GM19328 (cell line): Measurements from ENCODE around the gene RRAGB.
"Not testable (repeated sequence)": the region's sequence is repeated elsewhere in the genome, so short reads cannot be mapped to it uniquely, and the experiment has no call there.

ENCODE experiments used
- ATAC-seq: cut with Tn5 transposase; IDR thresholded peaks from one replicate; pipeline ENCODE4 v1.9.1; 2021; ENCODE audit warnings: mild to moderate bottlenecking, moderate library complexity; ENCODE audit not compliant: unreplicated experiment

RRAGB gene, protein sequence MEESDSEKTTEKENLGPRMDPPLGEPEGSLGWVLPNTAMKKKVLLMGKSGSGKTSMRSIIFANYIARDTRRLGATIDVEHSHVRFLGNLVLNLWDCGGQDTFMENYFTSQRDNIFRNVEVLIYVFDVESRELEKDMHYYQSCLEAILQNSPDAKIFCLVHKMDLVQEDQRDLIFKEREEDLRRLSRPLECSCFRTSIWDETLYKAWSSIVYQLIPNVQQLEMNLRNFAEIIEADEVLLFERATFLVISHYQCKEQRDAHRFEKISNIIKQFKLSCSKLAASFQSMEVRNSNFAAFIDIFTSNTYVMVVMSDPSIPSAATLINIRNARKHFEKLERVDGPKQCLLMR

DNA sequence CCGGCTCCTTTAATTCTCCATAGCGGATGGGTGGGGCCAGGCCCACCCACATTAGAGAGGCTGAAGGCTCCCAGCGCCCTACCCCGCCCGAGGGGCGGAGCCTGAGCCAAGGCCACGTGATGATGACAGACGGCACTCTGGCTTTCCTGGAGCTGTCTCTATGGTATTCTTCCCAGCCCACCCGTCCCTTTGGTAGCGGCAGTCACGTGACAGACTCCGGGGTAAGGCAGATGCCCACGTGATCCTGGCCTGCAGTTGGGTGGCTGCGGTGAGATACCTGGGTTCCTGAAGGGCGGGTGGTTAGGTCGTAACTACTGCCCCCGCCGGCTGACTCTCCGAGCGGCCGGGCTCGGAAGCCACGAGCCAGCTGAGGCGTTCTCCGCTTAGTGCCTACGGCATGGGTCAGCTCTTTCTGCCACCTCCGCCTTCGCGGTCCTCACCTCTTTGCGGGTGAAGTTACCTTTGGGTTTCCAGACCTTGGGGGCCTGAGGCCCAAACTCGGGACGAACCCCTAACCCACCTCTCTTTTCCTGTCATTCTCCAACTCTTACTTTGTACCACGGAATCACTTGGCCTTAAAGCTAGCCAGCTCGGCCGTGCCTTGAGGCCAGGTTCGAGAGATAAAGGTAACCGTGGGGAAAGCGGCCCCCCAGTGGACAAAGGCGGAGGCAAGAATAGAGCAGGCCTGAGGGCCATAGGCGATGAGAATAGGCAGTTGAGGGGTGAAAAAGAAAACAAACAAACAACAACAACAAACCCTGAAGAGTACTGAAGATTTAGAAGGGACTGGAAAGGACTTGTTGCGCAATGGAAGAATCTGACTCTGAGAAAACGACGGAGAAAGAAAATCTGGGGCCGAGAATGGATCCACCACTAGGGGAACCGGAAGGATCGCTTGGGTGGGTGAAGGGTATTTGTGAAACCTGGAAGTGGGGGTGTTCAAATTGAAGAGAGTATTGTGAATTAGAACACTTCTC lies at the start of gene RRAGB:
Gene RRAGB, plus strand, starts transcription at position 229 of the 977 bp plus-strand sequence. Its CDS starts 579 bp downstream, at position 808.
- ATAC-seq = peak; percentile 97

DNA sequence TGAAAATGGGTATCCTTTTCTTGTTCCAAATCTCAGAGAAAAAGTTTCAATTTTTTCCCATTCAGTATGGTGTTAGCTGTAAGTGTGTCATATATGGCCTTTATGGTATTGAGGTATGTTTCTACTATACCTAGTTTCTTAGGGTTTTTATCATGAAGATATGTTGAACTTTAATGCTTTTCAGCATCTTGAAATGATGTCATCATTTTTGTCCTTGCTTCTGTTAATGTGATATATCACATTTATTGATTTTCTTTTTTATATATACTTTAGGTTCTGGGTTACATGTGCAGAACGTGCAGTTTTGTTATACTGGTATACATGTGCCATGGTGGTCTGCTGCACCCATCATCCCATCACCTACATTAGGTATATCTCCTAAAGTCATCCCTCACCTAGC lies 49.5 kb upstream of the RRAGB start:
- no peak for ATAC-seq

DNA sequence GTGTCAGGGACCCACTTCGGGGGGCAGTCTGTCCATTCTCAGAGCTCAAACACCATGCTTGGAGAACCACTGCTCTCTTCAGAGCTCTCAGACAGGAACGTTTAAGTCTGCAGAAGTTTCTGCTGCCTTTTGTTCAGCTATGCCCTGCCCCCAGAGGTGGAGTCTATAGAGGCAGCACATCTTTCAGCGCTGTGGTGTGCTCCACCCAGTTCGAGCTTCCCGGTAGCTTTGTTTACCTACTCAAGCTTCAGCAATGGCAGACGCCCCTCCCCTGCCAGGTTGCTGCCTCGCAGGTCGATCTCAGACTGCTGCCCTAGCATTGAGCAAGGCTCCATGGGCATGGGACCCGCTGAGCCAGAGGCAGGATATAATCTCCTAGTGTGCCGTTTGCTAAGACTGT lies 29.0 kb upstream of the RRAGB start:
- ATAC-seq = not testable (repeated sequence)

DNA sequence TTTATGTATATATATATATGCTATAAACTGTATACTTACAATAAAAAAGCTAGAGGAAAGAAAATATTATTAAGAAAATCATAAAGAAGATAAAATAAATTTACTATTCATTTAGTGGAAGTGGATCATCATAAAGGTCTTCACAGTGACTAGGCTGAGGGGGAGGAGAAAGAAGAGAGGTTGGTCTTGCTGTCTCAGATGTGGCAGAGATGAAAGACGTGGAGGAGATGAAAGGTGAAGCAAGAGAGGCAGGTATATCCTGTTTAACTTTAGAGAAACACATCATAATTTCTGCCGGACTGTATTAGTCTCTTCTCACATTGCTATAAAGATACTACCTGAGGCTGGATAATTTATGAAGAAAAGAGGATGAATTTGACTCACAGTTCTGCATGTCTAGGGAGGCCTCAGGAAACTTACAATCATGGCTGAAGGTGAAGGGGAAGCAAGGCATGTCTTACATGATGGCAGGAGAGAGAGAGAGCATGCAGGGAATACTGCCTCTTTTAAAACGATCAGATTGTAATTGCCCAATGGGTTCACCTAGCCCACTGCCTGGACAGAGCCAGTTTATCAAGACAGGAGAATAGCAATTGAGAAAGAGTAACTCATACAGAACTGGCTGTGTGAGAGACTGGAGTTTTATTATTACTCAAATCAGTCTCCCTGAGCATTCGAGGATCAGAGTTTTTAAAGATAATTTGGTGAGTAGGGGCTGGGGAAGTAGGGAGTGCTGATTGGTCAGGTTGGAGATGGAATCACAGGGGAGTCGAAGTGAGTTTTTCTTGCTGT lies 22.1 kb upstream of the RRAGB start:
- ATAC-seq = no peak

DNA sequence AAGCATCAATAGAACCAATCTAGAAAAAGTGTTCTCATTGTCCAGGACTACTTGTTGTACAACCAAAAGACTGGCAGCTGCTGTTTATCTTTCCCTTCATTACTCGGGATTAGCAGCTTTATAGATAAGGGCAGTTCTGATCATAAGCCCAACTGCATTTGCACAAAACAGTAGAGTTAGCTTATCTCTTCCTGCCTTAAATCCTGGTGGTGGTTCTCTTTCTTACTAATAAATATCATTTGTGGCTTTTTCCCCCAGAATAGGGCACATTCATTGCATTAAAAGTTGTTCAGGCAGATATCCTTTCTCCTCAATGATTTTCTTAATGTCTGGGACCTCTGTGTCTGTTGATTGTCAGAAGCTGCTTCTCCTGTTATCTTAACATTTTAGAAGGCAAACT lies 20.2 kb upstream of the RRAGB start:
- ATAC-seq = no peak

DNA sequence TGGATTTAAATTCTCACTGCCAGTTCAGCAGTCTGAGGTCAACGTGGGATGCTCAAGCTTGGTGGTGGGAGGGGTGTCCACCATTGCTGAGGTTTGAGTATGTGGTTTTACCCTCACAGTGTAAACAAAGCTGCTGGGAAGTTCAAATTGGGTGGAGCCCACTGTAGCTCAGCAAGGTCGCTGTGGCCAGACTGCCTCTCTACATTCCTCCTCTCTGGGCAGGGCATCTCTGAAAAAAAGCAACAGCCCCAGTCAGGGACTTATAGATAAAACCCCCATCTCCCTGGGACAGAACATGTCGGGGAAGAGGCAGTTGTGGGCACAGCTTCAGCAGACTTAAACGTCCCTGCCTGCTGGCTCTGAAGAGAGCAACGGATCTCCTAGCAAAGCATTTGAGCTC lies 14.9 kb upstream of the RRAGB start:
- no peak for ATAC-seq

DNA sequence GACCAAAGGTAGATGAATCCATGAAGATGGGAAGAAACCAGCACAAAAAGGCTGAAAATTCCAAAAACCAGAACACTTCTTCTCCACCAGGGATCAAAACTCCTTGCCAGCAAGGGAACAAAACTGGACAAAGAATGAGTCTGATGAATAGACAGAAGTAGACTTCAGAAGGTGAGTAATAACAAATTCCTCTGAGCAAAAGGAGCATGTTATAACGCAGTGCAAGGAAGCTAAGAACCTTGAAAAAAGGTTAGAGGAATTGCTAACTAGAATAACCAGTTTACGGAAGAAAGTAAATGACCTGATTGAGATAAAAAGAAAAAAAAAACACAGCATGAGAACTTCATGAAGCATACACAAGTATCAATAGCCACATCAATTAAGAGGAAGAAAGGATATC lies 14.1 kb upstream of the RRAGB start:
- ATAC-seq = not testable (repeated sequence)

DNA sequence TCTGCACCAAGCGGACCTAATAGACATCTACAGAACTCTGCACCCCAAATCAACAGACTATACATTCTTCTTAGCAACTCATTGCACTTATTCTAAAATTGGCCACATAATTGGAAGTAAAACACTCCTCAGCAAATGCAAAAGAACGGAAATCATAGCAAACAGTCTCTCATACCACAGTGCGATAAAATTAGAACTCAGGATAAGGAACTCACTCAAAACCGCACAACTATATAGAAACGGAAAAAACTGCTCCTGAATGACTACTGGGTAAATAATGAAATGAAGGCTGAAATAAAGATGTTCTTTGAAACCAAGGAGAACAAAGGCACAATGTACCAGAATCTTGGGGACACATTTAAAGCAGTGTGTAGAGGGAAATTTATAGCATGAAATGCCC lies 12.5 kb upstream of the RRAGB start:
- ATAC-seq = not testable (repeated sequence)

DNA sequence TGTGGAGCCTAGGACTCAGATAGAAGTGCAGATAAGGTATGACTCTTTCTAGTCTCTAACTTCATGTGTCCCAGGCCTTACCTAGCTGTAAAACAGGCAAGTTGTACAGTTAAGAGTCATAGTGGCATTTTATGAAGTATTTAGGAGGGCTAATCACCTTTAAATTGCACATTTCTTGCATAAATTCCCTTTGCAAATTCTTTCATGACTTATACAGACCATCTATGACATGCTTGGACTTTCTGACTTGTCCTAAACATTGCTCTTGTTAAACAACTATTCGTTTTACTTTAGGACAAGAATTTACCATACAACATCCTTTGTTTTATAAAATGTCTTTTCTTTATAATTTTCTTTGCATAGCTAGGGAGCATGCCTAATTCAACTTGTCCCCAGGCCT lies 7.8 kb upstream of the RRAGB start:
- ATAC-seq = no peak

DNA sequence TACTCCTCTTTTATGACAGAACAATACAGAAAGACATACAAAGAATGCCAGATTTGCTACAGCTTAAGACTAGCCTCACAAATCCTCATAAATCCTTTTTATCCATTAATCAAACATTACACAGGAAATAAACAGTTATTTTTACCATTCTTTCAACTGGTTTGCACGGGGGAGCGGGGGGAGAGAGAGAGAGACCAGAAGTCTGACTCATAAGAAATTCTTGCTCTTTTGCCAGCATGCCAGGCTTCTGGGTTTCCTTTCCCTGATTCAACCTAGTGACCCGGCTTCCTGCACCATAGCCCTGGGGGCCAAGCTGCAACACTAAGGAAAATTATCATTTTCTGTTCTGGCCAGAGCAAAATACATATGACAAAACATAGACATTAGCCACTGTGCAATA lies 6.8 kb upstream of the RRAGB start:
- ATAC-seq = no peak

DNA sequence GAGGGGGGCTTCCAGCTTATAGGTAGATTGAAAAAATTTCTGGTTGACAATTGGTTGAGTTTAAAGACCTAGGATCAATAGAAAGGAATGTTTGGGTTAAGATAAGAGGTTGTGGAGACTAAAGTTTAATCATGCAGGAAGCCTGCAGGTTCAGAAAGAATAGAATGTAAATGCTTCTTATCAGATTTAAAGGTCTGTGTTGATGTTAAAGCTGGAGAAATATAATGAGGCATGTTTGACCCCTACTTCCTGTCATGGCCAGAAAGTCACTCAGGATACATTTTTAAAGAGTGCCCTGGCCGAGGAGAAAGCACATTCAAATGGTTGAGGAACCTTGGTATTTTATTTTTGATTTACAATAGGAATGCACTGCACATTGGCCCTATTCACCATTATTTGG lies 3.9 kb upstream of the RRAGB start:
- ATAC-seq = no peak

DNA sequence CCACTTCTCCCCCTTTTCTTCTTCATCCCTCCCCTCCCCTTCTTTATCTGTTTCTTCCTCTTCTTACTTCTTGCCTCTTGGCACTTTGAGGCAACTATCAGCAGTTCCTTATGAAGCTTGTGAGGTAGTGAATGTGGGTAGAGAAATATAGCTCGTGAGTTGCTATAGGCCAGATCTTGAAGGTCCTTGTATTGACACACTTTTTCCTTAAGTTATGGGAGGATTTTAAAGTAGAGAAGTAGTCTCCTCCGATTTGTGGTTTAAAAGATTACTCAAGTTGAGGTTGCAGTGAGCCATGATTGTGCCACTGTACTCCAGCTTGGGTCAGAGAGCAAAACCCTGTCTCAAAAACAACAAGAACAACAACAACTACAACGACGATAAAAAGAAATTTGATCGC lies 3.4 kb upstream of the RRAGB start:
- no peak for ATAC-seq

DNA sequence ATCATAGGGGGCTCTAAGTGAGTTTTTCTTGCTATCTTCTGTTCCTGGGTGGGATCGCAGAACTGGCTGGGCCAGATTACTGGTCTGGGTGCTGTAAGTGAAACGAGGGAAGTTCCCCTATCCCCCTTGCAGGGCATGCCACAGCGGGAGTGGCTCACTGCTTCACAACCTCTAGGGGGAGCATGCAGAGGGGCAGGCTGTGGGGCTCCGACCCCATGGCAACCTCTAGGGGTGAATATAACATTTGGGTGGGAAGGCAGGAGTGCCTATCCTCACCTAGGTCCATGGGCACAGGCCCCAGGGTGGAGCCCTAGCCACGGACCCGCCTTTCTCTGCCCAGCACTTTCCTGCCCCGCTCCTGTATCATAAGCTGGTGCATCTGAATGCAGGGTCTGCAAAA lies 1.7 kb upstream of the RRAGB start:
- ATAC-seq = no peak

DNA sequence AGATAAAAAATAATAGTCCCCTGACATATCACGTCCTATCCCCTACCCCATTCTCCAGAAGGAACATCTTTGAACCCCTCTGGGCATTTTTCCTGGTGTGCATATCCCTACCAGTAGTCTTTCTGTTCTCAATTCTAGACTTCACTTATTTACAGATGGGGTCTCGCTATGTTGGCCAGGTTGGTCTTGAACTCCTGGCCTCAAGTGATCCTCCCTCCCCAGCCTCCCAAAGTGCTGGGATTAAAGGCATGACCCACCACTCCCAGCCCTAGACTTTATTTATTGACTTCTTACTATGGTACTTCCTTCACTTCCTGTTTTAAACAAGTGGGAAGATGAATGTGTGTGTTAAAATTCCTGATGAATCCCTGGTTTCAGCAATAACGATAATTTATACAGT lies 612 bp upstream of the RRAGB start:
- ATAC-seq = no peak

DNA sequence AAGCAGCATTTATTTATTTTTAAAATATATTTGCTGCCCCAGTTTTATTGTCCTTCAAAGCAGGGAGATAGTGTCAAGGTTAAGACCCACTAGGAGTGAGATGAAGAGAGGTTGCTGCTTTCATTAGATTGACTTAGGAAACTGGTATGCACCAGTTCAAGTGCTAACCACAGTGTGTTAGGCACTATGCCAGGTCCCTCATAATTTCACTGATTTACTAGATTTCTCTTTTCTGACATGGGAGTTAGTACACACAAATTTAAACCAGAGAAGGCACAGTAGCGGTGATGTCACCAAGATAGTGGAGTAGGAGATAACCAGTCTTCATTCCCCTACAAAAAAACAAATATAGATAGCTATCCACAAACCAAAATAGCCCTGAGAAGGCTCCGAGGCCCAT lies 14.3 kb downstream of the RRAGB start:
- ATAC-seq = no peak

DNA sequence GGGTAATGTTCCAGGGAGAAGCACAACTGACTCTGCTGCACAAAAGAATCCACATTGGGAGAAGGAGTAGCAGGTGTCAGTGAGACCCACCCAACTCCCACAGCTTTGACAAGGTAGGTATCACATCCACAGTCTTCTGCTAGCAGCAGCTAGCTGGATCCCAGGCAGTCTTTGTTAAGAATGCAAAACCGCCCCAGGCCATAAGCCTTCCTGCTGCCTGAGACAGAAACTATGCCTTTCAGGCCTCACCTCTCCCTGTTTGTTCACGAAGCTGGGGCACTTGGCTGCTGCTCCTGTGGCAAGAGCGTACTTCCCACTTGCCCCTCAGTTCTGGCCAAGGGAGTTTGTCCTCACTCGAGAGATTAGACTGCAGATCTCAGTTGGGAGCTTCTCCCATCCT lies 21.4 kb downstream of the RRAGB start:
- ATAC-seq = no peak

DNA sequence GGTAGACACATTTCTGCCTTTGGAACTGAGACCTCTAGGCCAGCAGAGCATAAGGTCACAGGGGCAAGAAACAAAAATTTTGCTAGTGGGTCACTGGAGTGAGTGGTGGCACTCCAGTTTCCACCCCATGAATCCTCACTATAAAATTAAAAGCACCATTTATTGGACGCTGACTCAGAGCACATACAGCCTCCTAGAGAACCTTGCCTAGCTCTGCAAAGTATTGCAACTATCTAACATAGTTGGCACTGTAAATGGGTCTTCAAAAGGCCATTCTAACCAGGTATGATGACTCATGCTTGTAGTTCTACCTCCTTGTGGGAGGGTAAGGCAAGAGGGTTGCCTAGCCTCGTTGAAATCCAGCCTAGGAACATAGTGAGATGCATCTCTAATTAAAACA lies 25.1 kb downstream of the RRAGB start:
- no peak for ATAC-seq

DNA sequence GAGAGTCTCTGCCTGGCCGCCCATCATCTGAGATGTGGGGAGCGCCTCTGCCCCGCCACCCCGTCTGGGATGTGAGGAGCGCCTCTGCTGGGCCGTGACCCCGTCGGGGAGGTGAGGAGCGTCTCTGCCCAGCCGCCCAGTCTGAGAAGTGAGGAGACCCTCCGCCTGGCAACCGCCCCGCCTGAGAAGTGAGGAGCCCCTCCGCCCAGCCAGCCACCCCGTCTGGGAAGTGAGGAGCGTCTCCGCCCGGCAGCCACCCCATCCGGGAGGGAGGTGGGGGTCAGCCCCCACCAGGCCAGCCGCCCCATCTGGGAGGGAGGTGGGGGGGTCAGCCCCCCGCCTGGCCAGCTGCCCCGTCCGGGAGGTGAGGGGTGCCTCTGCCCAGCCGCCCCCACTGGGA lies 30.9 kb downstream of the RRAGB start:
- not testable (repeated sequence) for ATAC-seq

DNA sequence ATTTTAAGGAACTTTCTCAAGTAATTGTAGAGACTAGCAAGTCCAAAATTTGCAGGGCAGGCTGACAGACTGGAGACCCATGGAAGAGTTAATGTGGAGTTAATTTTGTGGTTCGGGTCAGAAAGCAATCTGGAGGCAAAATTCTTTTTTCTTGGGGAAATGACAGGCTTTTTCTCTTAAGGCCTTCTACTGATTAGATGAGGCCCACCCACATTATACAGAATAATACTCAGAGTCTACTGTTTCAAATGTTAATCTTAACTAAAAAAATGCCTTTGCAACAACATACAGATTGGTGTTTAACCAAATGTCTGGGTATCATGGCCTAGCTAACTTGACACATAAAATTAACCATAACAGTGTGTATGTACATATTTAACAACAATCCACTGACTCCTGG lies 32.7 kb downstream of the RRAGB start:
- no peak for ATAC-seq

DNA sequence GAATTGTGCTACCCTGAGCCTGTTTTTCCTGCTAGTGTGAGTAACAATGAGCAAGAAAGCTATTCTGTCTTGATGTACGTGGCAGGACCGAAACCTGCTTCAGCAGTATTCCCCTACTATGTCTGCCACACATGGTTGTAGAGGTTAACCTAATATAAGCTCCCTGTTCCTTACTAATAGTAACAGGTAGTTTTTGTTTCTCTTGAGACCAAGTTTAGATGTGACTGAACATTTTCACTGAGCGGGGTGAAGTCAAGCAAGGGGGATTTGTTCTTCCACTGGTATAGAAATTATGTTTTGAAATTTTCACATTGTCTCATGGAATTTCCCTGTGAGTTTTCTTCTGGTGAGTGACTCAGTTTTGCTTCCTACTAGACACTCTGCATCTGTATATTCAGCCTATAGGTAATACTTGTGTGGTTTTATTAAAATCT lies 37.3 kb downstream of the RRAGB start:
- peak; percentile 86 for ATAC-seq

DNA sequence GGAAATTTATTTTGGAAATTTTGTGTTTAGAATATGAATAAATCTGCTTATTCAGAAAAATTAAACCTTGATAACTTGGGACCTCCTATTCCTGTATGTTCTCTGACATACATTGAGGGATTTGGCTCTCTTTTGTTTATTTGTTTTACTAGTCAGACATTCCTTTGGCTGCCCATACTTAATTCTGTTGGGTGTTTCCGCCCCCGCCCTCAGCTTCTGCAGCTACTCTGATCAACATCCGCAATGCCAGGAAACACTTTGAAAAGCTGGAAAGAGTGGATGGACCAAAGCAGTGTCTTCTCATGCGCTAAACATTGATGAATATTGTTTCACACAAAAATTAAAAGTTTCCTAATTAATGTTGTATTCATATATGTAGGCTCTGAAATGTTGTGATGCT lies 40.5 kb downstream of the RRAGB start:
- ATAC-seq = no peak
